Measurements from ENCODE around the gene GALNT18. TPM values are rescaled to one million over a fixed set of nuclear protein-coding genes. Genes with fewer than 3 reads are reported as not detected.

Gene GALNT18
- total and polyA plus RNA-seq, 2 of the 4 experiments (the other 2 are of a cell fraction), result 9.5 to 11.3 TPM

DNA sequence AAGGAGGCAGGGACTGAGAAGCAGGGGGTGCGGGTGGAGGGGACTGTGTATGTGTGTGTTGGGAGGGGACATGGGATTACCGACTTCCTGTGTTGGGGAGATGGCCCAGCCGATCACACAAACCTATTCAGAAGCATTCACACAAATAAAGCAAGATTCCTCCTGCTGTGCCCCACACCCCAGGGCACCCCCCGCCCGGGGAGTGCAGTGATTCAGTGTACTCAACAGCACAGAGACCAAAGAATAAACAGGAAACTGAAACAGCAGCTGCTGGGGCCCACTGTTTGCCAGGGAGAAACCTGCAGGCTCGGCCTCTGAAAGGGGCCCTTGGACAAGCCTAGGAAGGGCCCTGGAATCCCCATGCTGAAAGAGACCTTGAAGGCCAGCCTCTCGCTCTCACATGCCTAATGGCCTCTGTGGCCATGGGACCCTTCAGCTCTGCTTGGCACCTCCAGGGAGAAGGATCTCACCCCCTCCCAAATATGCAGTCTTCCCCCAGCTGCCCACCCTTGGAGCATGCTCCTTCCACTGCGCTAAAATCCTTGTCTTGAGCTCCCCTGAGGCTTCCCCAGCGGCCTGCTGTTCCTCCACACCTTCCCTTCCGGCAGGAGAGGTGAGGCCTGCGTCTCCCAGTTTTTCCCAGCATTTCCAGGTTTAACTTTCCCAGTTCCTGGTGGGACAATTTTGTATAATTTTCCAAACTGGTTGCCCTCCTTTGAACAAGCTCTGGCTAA is 341.7 kb downstream of the GALNT18 start:
- dilution Hi-C loops (cut with HindIII; ENCODE audit: low sequenced_read_pairs, unreplicated experiment), result no loop called here
- Histone ChIP-seq H2BK5ac (ENCODE audit: low read depth, low read length, poor library complexity, severe bottlenecking) (peak overlapping the region; percentile 67), H3K4me1 (ENCODE audit: control insufficient read depth, insufficient read depth, low read length) (peaks cover 10% of the 10 kb centered on the region), H3K4me3 (ENCODE audit: insufficient read depth, low read depth, low read length) (no peak overlapping the region), H2AFZ (replicated peaks; ENCODE audit: low read length, poor library complexity) (peak overlapping the region; percentile 87), H3K4me2 (ENCODE audit: low read depth, low read length) (peak overlapping the region; percentile 44), H3K9me1 (ENCODE audit: insufficient read depth, low read length) (0 out of 2 replicates have a peak, but pooled peaks cover 5% of the 10 kb centered on the region), H3K4ac (ENCODE audit: low read depth, low read length) (peak overlapping the region; percentile 93), H3K27me3 (ENCODE audit: control insufficient read depth, insufficient read depth, low read length) (no peaks in the 10 kb centered on the region), H4K20me1 (ENCODE audit: insufficient read depth, low read length) (no peaks in the 10 kb centered on the region), H4K8ac (ENCODE audit: low read depth in 2 of 2, low read length in 2 of 2) (peak overlapping the region; percentile 93 to 99), H2BK120ac (ENCODE audit: low read depth, low read length) (peak overlapping the region; percentile 94), H3K9me3 (ENCODE audit: control insufficient read depth, insufficient read depth, low read length) (no peaks in the 10 kb centered on the region), H4K5ac (ENCODE audit: low read depth, low read length) (peak overlapping the region; percentile 82), H4K91ac (ENCODE audit: insufficient read depth, low read depth, low read length) (peak overlapping the region; percentile 96), H2AK9ac (replicated peaks; ENCODE audit: low read depth, low read length, poor library complexity) (peak overlapping the region; percentile 82), H3K23ac (ENCODE audit: low read depth, low read length) (peak overlapping the region; percentile 85), H3K27ac (ENCODE audit: insufficient read depth, low read length) (peak overlapping the region; percentile 77), H3K56ac (ENCODE audit: extremely low read depth, insufficient read depth, low read length) (peak overlapping the region; percentile 59), H3K9ac (ENCODE audit: low read depth, low read length) (peak overlapping the region; percentile 58), H3K36me3 (ENCODE audit: control insufficient read depth, insufficient read depth, low read length) (no peaks in the 10 kb centered on the region), H2BK20ac (ENCODE audit: low read depth, low read length) (peak overlapping the region; percentile 91), H2BK15ac (ENCODE audit: low read depth, low read length) (peak overlapping the region; percentile 98; the same call in 2 of the 3 replicates), H3K18ac (ENCODE audit: low read depth, low read length) (peak overlapping the region; percentile 83), H3K79me1 (ENCODE audit: low read depth in 1 of 2, low read length in 2 of 2) (no peaks in the 10 kb centered on the region), H3K14ac (replicated peaks; ENCODE audit: low read depth, low read length) (peak overlapping the region; percentile 97), H2AK5ac (ENCODE audit: low read depth, low read length) (peak overlapping the region; percentile 45)
- no TSS peak for BruUV-seq (replicated peaks)
- ChIA-PET CTCF (no interaction called here), POLR2A (ENCODE audit: unreplicated experiment) (interaction anchor here (1.0 kb wide), 1 partner anchor 13 kb away, joined by 4 read pairs; no protein-coding TSS in a partner anchor)
- ATAC-seq (ENCODE audit: low read depth) (peak; percentile 98), DNase-seq (peak; percentile 67)
- in situ Hi-C loops (cut with MboI; ENCODE audit: low sequenced_read_pairs), result no loop called here
- WGBS, 2 experiments (ENCODE audit: extremely low coverage in 2 of 2, insufficient read length in 1 of 2), result 54% methylated on average over 6 of the region's 11 CpGs; no CpG with 5 or more reads in 1 of the 2 experiments
- TF ChIP-seq MAZ (IDR thresholded peaks at IDR 0.05; ENCODE audit: borderline replicate concordance, low read depth, low read length), result peak; percentile 91; the same call in 1 of the 2 replicates
- TF ChIP-seq MAFK (IDR thresholded peaks at IDR 0.05; ENCODE audit: low read depth, low read length), result no peak
- TF ChIP-seq RAD21 (IDR thresholded peaks at IDR 0.05; ENCODE audit: low read length), result 0 out of 2 replicates have a peak, but pooled peaks have one; percentile 7
- no peak for TF ChIP-seq MXI1 (IDR thresholded peaks at IDR 0.05; ENCODE audit: borderline replicate concordance, low read depth, low read length)
- TF ChIP-seq, protein P1, sequence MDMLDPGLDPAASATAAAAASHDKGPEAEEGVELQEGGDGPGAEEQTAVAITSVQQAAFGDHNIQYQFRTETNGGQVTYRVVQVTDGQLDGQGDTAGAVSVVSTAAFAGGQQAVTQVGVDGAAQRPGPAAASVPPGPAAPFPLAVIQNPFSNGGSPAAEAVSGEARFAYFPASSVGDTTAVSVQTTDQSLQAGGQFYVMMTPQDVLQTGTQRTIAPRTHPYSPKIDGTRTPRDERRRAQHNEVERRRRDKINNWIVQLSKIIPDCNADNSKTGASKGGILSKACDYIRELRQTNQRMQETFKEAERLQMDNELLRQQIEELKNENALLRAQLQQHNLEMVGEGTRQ (IDR thresholded peaks at IDR 0.05; ENCODE audit: low read depth, low read length), result no peak
- TF ChIP-seq RCOR1 (IDR thresholded peaks at IDR 0.05; ENCODE audit: insufficient replicate concordance, low read length), result no peak
- TF ChIP-seq BHLHE40 (IDR thresholded peaks at IDR 0.05; ENCODE audit: low read depth, low read length), result no peak
- TF ChIP-seq NFE2L2 (IDR thresholded peaks at IDR 0.05; ENCODE audit: low read depth, low read length), result no peak
- intact Hi-C loops (cut with micrococcal nuclease), result no loop called here

All from IMR-90 (cell line).